ENCODE measurements around the gene DNTTIP2. TPM values are rescaled to one million over a fixed set of nuclear protein-coding genes. Genes with fewer than 3 reads are reported as not detected.

Gene DNTTIP2
- polyA plus RNA-seq, 1 of the 3 experiments (the other 2 are of a cell fraction): 9.6 TPM

DNA sequence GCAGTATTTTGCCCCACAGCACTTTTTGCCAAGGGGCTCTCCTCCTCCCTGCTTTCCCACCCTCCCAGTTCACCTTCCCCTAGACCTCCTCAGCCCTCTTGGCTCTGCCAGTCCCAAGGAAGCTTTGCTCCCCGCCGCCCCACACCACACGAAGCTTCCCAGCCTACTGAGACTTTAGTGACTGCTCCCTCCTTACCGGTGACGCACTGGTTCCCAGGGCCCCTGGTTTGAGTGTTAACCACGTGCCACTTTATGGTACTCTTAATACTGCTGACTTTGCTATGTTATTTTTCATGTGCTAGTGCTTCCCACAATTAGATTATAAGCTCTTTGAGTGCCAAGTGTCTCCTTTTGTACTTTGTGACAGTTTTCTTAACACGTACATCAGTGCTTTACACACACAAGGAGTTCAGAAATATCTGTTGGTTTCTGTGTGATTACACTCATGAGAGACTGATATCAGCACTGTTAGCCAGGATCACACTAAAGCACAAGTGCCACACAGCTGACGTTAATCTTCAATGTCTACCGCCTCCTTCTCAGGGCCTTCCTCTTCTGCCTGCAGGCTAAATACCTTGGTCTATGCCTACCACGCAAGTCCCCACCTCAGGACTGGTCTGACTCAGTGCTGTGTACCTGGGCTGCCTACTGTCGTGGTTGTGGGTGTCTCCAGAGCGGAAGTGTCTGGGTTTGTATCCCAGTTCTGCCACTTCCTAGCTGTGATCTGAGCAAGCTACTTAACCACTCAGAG, 61.0 kb downstream of the DNTTIP2 start:
- no peak for DNase-seq
- Histone ChIP-seq H4K20me1 (ENCODE audit: insufficient read depth) (no peaks in the 10 kb centered on the region), H3K79me2 (ENCODE audit: insufficient read depth) (no peaks in the 10 kb centered on the region), H3K4me3 (ENCODE audit: low read depth in 2 of 2, low read length in 1 of 2) (no peak overlapping the region), H3K4me1 (ENCODE audit: control insufficient read depth in 1 of 2, insufficient read depth in 2 of 2, low read depth in 1 of 2, low read length in 1 of 2) (peaks cover 26 to 38% of the 10 kb centered on the region in 2 experiments), H3K27me3 (ENCODE audit: insufficient read depth) (no peaks in the 10 kb centered on the region), H3K9me2 (no peaks in the 10 kb centered on the region), H3K36me3 (replicated peaks in 1 of 2; ENCODE audit: control insufficient read depth in 1 of 2, insufficient read depth in 2 of 2, low read length in 1 of 2) (no peaks in the 10 kb centered on the region), H3K9me3 (no peaks in the 10 kb centered on the region), H3K27ac (ENCODE audit: low read depth in 2 of 2, low read length in 1 of 2) (peak overlapping the region; percentile 66 to 95; a peak in 3 of 4 replicates), H3F3A (replicated peaks; ENCODE audit: insufficient read depth) (peaks cover 15% of the 10 kb centered on the region), H2AFZ (ENCODE audit: low read depth) (no peak overlapping the region), H3K4me2 (0 out of 2 replicates have a peak overlapping the region, but pooled peaks have one; percentile 24), H3K9ac (no peak overlapping the region)
- ChIA-PET POLR2A (interaction anchor here (0.6 to 2.0 kb wide), 4 partner anchors 9 to 61 kb away, joined by 3 to 6 read pairs (median 4); partner anchors contain the start of gene DNTTIP2), CTCF (interaction anchor here (0.8 to 14.5 kb wide), 6 partner anchors 10 to 381 kb away, joined by 3 to 591 read pairs (median 38); no protein-coding TSS in a partner anchor)
- 90% methylated on average over 11 of the region's 12 CpGs for WGBS (ENCODE audit: low lambda C conversion rate)
- TF ChIP-seq, protein P1, sequence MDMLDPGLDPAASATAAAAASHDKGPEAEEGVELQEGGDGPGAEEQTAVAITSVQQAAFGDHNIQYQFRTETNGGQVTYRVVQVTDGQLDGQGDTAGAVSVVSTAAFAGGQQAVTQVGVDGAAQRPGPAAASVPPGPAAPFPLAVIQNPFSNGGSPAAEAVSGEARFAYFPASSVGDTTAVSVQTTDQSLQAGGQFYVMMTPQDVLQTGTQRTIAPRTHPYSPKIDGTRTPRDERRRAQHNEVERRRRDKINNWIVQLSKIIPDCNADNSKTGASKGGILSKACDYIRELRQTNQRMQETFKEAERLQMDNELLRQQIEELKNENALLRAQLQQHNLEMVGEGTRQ (IDR thresholded peaks at IDR 0.05; ENCODE audit: borderline replicate concordance, low read depth, low read length): no peak
- TF ChIP-seq EP300 (IDR thresholded peaks at IDR 0.05; ENCODE audit: borderline replicate concordance in 1 of 2, low read depth in 1 of 2, low read length in 1 of 2) (no peak), FOSL2 (IDR thresholded peaks at IDR 0.05; ENCODE audit: borderline replicate concordance, low read depth) (no peak), NRF1 (IDR thresholded peaks at IDR 0.05; ENCODE audit: low read depth, low read length) (no peak), NFIC (IDR thresholded peaks at IDR 0.05; ENCODE audit: borderline replicate concordance) (no peak), JUND (IDR thresholded peaks at IDR 0.05) (no peak), GATA2 (CRISPR knock-in tag; IDR thresholded peaks at IDR 0.05) (no peak)

DNA sequence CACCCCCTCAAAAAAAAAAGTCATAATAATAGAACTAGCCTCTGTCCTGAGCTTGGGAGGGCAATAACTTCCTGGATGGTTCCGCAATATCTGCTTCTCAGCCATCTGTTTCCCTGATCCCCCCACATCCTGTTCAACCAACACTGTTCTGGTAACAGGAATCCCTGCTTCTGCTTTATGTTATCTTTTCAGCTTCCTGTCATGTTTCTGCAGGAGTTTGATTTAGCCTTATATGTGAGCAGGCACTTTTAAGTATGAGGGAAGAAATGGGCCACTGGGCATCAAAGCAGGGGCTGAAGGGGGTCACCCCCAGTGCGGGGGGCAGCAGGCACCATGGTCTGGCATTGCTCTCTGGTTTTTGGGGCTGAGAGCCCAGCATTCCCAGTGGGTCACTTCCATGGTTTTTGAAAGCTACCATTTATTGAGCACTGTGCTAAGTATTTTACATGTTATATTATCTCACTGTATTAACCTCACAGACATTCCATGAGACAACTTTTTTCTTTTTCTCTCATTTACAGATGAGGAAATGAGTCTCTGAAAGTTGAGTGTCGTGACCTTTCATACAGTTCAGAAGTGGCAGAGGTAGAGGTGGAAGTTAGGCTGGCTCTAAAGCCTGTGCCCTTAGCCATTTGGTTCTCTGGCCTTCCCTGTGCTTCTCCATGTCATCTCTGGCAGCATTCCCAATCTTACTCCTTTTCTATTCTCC, 61.9 kb downstream of the DNTTIP2 start:
- peak; percentile 80 for DNase-seq
- 10% methylated on average over 3 of the region's 3 CpGs for WGBS (ENCODE audit: low lambda C conversion rate)
- CTCF ChIA-PET: interaction anchor here (0.6 to 14.5 kb wide), 14 partner anchors 11 to 512 kb away, joined by 3 to 591 read pairs (median 4); partner anchors contain the start of genes BCAR3, FNBP1L and GCLM
- Histone ChIP-seq H3K79me2 (ENCODE audit: insufficient read depth) (no peaks in the 10 kb centered on the region), H3K9me2 (no peaks in the 10 kb centered on the region), H3F3A (replicated peaks; ENCODE audit: insufficient read depth) (peaks cover 15% of the 10 kb centered on the region), H3K9me3 (no peaks in the 10 kb centered on the region), H3K4me3 (ENCODE audit: low read depth in 2 of 2, low read length in 1 of 2) (no peak overlapping the region), H3K9ac (no peak overlapping the region), H3K36me3 (replicated peaks in 1 of 2; ENCODE audit: control insufficient read depth in 1 of 2, insufficient read depth in 2 of 2, low read length in 1 of 2) (no peaks in the 10 kb centered on the region), H3K27ac (ENCODE audit: low read depth in 2 of 2, low read length in 1 of 2) (peak overlapping the region; percentile 66 to 95), H2AFZ (ENCODE audit: low read depth) (0 out of 2 replicates have a peak overlapping the region, but pooled peaks have one; percentile 36), H3K27me3 (ENCODE audit: insufficient read depth) (no peaks in the 10 kb centered on the region), H3K4me1 (ENCODE audit: control insufficient read depth in 1 of 2, insufficient read depth in 2 of 2, low read depth in 1 of 2, low read length in 1 of 2) (peaks cover 33 to 38% of the 10 kb centered on the region in 2 experiments), H3K4me2 (peak overlapping the region; percentile 24), H4K20me1 (ENCODE audit: insufficient read depth) (no peaks in the 10 kb centered on the region)
- POLR2A ChIA-PET: interaction anchor here (0.6 to 2.0 kb wide), 7 partner anchors 10 to 200 kb away, joined by 3 to 11 read pairs (median 3); partner anchors contain the start of gene DNTTIP2
- TF ChIP-seq FOXJ3 (CRISPR knock-in tag; IDR thresholded peaks at IDR 0.05): peak; percentile 61
- TF ChIP-seq FOSL2 (IDR thresholded peaks at IDR 0.05; ENCODE audit: borderline replicate concordance, low read depth): no peak
- no peak for TF ChIP-seq YY1 (IDR thresholded peaks at IDR 0.05; ENCODE audit: low read depth)
- TF ChIP-seq, protein P2, sequence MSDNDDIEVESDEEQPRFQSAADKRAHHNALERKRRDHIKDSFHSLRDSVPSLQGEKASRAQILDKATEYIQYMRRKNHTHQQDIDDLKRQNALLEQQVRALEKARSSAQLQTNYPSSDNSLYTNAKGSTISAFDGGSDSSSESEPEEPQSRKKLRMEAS (IDR thresholded peaks at IDR 0.05; ENCODE audit: low read depth): 0 out of 2 replicates have a peak, but pooled peaks have one; percentile 40
- TF ChIP-seq, protein P1 (IDR thresholded peaks at IDR 0.05; ENCODE audit: borderline replicate concordance, low read depth, low read length): no peak
- peak; percentile 56; the same call in 1 of the 2 replicates for TF ChIP-seq TEAD4 (IDR thresholded peaks at IDR 0.05; ENCODE audit: borderline replicate concordance, insufficient read depth)
- peak; percentile 94 for TF ChIP-seq POLR2AphosphoS5 (IDR thresholded peaks at IDR 0.05; ENCODE audit: low read depth, low read length)
- TF ChIP-seq RAD21 (IDR thresholded peaks at IDR 0.05; ENCODE audit: low read length): peak; percentile 32
- peak; percentile 59 for TF ChIP-seq NFIC (IDR thresholded peaks at IDR 0.05; ENCODE audit: borderline replicate concordance)
- TF ChIP-seq, protein P3, sequence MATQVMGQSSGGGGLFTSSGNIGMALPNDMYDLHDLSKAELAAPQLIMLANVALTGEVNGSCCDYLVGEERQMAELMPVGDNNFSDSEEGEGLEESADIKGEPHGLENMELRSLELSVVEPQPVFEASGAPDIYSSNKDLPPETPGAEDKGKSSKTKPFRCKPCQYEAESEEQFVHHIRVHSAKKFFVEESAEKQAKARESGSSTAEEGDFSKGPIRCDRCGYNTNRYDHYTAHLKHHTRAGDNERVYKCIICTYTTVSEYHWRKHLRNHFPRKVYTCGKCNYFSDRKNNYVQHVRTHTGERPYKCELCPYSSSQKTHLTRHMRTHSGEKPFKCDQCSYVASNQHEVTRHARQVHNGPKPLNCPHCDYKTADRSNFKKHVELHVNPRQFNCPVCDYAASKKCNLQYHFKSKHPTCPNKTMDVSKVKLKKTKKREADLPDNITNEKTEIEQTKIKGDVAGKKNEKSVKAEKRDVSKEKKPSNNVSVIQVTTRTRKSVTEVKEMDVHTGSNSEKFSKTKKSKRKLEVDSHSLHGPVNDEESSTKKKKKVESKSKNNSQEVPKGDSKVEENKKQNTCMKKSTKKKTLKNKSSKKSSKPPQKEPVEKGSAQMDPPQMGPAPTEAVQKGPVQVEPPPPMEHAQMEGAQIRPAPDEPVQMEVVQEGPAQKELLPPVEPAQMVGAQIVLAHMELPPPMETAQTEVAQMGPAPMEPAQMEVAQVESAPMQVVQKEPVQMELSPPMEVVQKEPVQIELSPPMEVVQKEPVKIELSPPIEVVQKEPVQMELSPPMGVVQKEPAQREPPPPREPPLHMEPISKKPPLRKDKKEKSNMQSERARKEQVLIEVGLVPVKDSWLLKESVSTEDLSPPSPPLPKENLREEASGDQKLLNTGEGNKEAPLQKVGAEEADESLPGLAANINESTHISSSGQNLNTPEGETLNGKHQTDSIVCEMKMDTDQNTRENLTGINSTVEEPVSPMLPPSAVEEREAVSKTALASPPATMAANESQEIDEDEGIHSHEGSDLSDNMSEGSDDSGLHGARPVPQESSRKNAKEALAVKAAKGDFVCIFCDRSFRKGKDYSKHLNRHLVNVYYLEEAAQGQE (IDR thresholded peaks at IDR 0.05; ENCODE audit: low read depth, low read length): 0 out of 2 replicates have a peak, but pooled peaks have one; percentile 37
- TF ChIP-seq GATA2 (CRISPR knock-in tag; IDR thresholded peaks at IDR 0.05): peak; percentile 83
- TF ChIP-seq, protein P4, sequence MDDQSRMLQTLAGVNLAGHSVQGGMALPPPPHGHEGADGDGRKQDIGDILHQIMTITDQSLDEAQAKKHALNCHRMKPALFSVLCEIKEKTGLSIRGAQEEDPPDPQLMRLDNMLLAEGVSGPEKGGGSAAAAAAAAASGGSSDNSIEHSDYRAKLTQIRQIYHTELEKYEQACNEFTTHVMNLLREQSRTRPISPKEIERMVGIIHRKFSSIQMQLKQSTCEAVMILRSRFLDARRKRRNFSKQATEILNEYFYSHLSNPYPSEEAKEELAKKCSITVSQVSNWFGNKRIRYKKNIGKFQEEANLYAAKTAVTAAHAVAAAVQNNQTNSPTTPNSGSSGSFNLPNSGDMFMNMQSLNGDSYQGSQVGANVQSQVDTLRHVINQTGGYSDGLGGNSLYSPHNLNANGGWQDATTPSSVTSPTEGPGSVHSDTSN (IDR thresholded peaks at IDR 0.05): peak; percentile 93
- TF ChIP-seq TCF12 (IDR thresholded peaks at IDR 0.05): peak; percentile 99

Data from SK-N-SH (cell line).